ENCODE measurements around the gene ZKSCAN7. TPM values are rescaled to one million over a fixed set of nuclear protein-coding genes. Genes with fewer than 3 reads are reported as not detected.

ZKSCAN7 gene
- total RNA-seq, 1 donor from 2014 or later, result 21.0 TPM

DNA sequence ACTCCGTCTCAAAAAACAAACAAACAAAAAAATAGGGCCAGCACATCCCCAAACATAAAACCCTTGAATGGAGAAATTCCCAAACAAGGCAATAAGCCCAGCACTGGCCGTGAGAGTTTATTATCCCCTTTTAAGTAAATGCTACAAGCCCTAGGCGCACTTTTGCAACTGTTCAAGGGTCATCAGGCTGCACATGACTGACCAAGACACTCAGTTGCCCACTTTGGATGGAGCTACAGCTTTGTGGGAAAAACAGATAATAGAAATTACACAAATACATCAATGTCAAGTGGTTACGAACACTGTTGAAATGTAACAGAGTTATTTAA lies 43.8 kb upstream of the ZKSCAN7 start:
- no peak for DNase-seq (ENCODE audit: low read depth, low spot score)
- peaks cover 2% of the 10 kb centered on the region for H3K27me3 Mint-ChIP-seq (ENCODE audit: low read depth)
- peaks cover 38% of the 10 kb centered on the region for H3K4me1 Mint-ChIP-seq
- peaks cover 10% of the 10 kb centered on the region for H3K36me3 Mint-ChIP-seq (ENCODE audit: low read depth)
- H3K9me3 Mint-ChIP-seq, result no peaks in the 10 kb centered on the region
- peak overlapping the region; percentile 97 for H3K4me3 Mint-ChIP-seq
- no peak for TF ChIP-seq CTCF (conservative IDR thresholded peaks at IDR 0.05)
- H3K27ac Mint-ChIP-seq (ENCODE audit: unreplicated experiment), result peak overlapping the region; percentile 99

- Mint-ChIP-seq H3K4me3 (no peak overlapping the region), H3K27ac (ENCODE audit: unreplicated experiment) (no peak overlapping the region), H3K27me3 (ENCODE audit: low read depth) (peaks cover 12% of the 10 kb centered on the region), H3K36me3 (ENCODE audit: low read depth) (no peaks in the 10 kb centered on the region), H3K4me1 (peaks cover 30% of the 10 kb centered on the region), H3K9me3 (no peaks in the 10 kb centered on the region)
- no peak for TF ChIP-seq CTCF (conservative IDR thresholded peaks at IDR 0.05)
- DNase-seq (ENCODE audit: low read depth, low spot score), result no peak
These were observed 41.5 kb upstream of the ZKSCAN7 start for GRCh38 chr3:44513513-44513912.

- Mint-ChIP-seq H3K36me3 (ENCODE audit: low read depth) (no peaks in the 10 kb centered on the region), H3K27ac (ENCODE audit: unreplicated experiment) (no peak overlapping the region), H3K4me3 (no peak overlapping the region), H3K4me1 (peaks cover 8% of the 10 kb centered on the region), H3K27me3 (ENCODE audit: low read depth) (peaks cover 23% of the 10 kb centered on the region), H3K9me3 (no peaks in the 10 kb centered on the region)
- no peak for TF ChIP-seq CTCF (conservative IDR thresholded peaks at IDR 0.05)
- DNase-seq (ENCODE audit: low read depth, low spot score), result no peak
These were observed 38.8 kb upstream of the ZKSCAN7 start for GRCh38 chr3:44516230-44516629.

DNA sequence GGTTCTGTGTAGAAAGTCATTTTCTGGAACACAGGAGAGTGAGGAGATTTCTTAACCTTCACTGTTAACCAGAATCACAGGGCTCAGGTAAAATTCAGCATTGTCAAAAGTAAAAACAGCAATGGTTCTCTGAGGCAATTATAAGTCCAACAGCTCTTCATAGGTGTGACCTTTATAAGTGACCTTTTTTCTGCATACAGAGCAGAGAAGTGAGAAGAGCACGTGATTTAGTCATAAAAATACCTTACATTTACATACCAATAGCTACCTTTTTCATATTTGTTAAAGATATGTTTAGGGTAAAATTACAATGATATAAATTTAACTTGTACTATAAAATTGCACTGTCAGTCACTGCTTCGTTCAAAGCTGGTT lies 36.2 kb upstream of the ZKSCAN7 start:
- TF ChIP-seq CTCF (conservative IDR thresholded peaks at IDR 0.05), result no peak
- H3K27ac Mint-ChIP-seq (ENCODE audit: unreplicated experiment), result no peak overlapping the region
- peaks cover 39% of the 10 kb centered on the region for H3K27me3 Mint-ChIP-seq (ENCODE audit: low read depth)

GRCh38 chr3:44521721-44522120 lies 33.3 kb upstream of the ZKSCAN7 start:
- H3K27ac Mint-ChIP-seq (ENCODE audit: unreplicated experiment), result no peak overlapping the region
- peaks cover 4% of the 10 kb centered on the region for H3K4me1 Mint-ChIP-seq
- no peak overlapping the region for H3K4me3 Mint-ChIP-seq
- H3K27me3 Mint-ChIP-seq (ENCODE audit: low read depth), result peaks cover 52% of the 10 kb centered on the region
- no peaks in the 10 kb centered on the region for H3K36me3 Mint-ChIP-seq (ENCODE audit: low read depth)
- TF ChIP-seq CTCF (conservative IDR thresholded peaks at IDR 0.05), result no peak
- H3K9me3 Mint-ChIP-seq, result peaks cover 3% of the 10 kb centered on the region
- DNase-seq (ENCODE audit: low read depth, low spot score), result no peak

More for the DNA sequence above, 36.2 kb upstream of the ZKSCAN7 start:
- Mint-ChIP-seq H3K4me1 (peaks cover 4% of the 10 kb centered on the region), H3K36me3 (ENCODE audit: low read depth) (no peaks in the 10 kb centered on the region), H3K4me3 (no peak overlapping the region), H3K9me3 (peaks cover 3% of the 10 kb centered on the region)
- no peak for DNase-seq (ENCODE audit: low read depth, low spot score)

DNA sequence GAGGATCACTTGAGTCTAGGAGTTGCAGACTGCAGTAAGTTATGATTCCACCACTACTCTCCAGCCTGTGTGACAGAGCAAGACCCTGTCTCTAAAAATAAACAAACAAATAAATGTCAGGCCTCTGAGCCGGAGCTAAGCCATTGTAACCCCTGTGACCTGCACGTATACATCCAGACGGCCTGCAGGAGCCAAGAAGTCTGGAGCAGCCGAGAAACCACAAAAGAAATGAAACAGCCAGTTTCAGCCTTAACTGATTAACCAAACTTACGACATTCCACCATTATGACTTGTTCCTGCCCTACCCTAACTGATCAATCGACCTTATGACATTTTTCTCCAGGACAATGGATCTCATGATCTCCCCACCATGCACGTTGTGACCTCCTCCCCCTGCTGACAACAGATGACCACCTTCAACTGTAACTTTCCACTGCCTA lies 32.5 kb upstream of the ZKSCAN7 start:
- H3K27ac Mint-ChIP-seq (ENCODE audit: unreplicated experiment), result no peak overlapping the region
- DNase-seq (ENCODE audit: low read depth, low spot score), result no peak
- H3K27me3 Mint-ChIP-seq (ENCODE audit: low read depth), result peaks cover 49% of the 10 kb centered on the region
- TF ChIP-seq CTCF (conservative IDR thresholded peaks at IDR 0.05), result no peak
- H3K4me1 Mint-ChIP-seq, result peaks cover 4% of the 10 kb centered on the region
- peaks cover 3% of the 10 kb centered on the region for H3K9me3 Mint-ChIP-seq
- H3K36me3 Mint-ChIP-seq (ENCODE audit: low read depth), result no peaks in the 10 kb centered on the region
- no peak overlapping the region for H3K4me3 Mint-ChIP-seq
